Measurements from ENCODE around the gene SATB2. TPM values are rescaled to one million over a fixed set of nuclear protein-coding genes. Genes with fewer than 3 reads are reported as not detected.

Gene SATB2
- polyA plus RNA-seq, 1 donor from 2014 or later = 0.21 TPM

GRCh38 chr2:199339891-199340605, 117.7 kb downstream of the SATB2 start:
- Histone ChIP-seq H3K9me2 (ENCODE audit: insufficient read depth, low read length) (no peaks in the 10 kb centered on the region), H2AFZ (ENCODE audit: low read depth, low read length) (no peak overlapping the region), H3K36me3 (ENCODE audit: insufficient read depth, low read length) (no peaks in the 10 kb centered on the region), H3K9ac (ENCODE audit: low read length) (no peak overlapping the region), H3K79me2 (replicated peaks; ENCODE audit: insufficient read depth, low read length) (no peaks in the 10 kb centered on the region), H3K4me2 (ENCODE audit: low read length) (no peak overlapping the region), H3K9me3 (ENCODE audit: low read length) (no peaks in the 10 kb centered on the region), H3K27me3 (ENCODE audit: insufficient read depth, low read depth, low read length) (no peaks in the 10 kb centered on the region), H3K27ac (ENCODE audit: low read length) (no peak overlapping the region), H4K20me1 (ENCODE audit: insufficient read depth) (no peaks in the 10 kb centered on the region), H3K4me3 (ENCODE audit: low read length) (no peak overlapping the region), H3F3A (ENCODE audit: insufficient read depth, low read length, poor library complexity, severe bottlenecking) (no peaks in the 10 kb centered on the region)
- TF ChIP-seq MXI1 (conservative IDR thresholded peaks at IDR 0.05; ENCODE audit: poor library complexity, severe bottlenecking) = no peak
- TF ChIP-seq RAD21 (conservative IDR thresholded peaks at IDR 0.05) = no peak

- H3K9ac ChIP-seq (ENCODE audit: low read length) = no peak overlapping the region
- no peak overlapping the region for H3K4me2 ChIP-seq (ENCODE audit: low read length)
- TF ChIP-seq EP300 (conservative IDR thresholded peaks at IDR 0.05; ENCODE audit: poor library complexity, severe bottlenecking) (no peak), CTCF (IDR thresholded peaks at IDR 0.05; ENCODE audit: poor library complexity, severe bottlenecking) (no peak), RAD21 (conservative IDR thresholded peaks at IDR 0.05) (no peak), REST (IDR thresholded peaks at IDR 0.05; ENCODE audit: borderline replicate concordance) (no peak), TAF1 (IDR thresholded peaks at IDR 0.05; ENCODE audit: low read depth) (no peak), MXI1 (conservative IDR thresholded peaks at IDR 0.05; ENCODE audit: poor library complexity, severe bottlenecking) (no peak), EZH2 (IDR thresholded peaks at IDR 0.05; ENCODE audit: borderline replicate concordance, insufficient read depth, low read length, poor library complexity, severe bottlenecking) (no peak), SMC3 (conservative IDR thresholded peaks at IDR 0.05; ENCODE audit: poor library complexity) (no peak), POLR2AphosphoS5 (IDR thresholded peaks at IDR 0.05) (no peak)
Observed at GRCh38 chr2:199336546-199336945, 121.2 kb downstream of the SATB2 start.

More at GRCh38 chr2:199336546-199336945, 121.2 kb downstream of the SATB2 start:
- Histone ChIP-seq H3K9me2 (ENCODE audit: insufficient read depth, low read length) (no peaks in the 10 kb centered on the region), H3K36me3 (ENCODE audit: insufficient read depth, low read length) (no peaks in the 10 kb centered on the region), H3K9me3 (ENCODE audit: low read length) (no peaks in the 10 kb centered on the region), H3K27ac (ENCODE audit: low read length) (no peak overlapping the region), H3K27me3 (ENCODE audit: insufficient read depth, low read depth, low read length) (no peaks in the 10 kb centered on the region), H2AFZ (ENCODE audit: low read depth, low read length) (no peak overlapping the region), H3K79me2 (replicated peaks; ENCODE audit: insufficient read depth, low read length) (no peaks in the 10 kb centered on the region), H3F3A (ENCODE audit: insufficient read depth, low read length, poor library complexity, severe bottlenecking) (no peaks in the 10 kb centered on the region), H3K4me3 (ENCODE audit: low read length) (no peak overlapping the region), H4K20me1 (ENCODE audit: insufficient read depth) (no peaks in the 10 kb centered on the region)
